ENCODE results near the gene LRRC4B. TPM values are rescaled to one million over a fixed set of nuclear protein-coding genes. Genes with fewer than 3 reads are reported as not detected.

The LRRC4B gene
- total and polyA plus RNA-seq, 2 experiments from 2014 or later, result 5.8 to 56.4 TPM

DNA sequence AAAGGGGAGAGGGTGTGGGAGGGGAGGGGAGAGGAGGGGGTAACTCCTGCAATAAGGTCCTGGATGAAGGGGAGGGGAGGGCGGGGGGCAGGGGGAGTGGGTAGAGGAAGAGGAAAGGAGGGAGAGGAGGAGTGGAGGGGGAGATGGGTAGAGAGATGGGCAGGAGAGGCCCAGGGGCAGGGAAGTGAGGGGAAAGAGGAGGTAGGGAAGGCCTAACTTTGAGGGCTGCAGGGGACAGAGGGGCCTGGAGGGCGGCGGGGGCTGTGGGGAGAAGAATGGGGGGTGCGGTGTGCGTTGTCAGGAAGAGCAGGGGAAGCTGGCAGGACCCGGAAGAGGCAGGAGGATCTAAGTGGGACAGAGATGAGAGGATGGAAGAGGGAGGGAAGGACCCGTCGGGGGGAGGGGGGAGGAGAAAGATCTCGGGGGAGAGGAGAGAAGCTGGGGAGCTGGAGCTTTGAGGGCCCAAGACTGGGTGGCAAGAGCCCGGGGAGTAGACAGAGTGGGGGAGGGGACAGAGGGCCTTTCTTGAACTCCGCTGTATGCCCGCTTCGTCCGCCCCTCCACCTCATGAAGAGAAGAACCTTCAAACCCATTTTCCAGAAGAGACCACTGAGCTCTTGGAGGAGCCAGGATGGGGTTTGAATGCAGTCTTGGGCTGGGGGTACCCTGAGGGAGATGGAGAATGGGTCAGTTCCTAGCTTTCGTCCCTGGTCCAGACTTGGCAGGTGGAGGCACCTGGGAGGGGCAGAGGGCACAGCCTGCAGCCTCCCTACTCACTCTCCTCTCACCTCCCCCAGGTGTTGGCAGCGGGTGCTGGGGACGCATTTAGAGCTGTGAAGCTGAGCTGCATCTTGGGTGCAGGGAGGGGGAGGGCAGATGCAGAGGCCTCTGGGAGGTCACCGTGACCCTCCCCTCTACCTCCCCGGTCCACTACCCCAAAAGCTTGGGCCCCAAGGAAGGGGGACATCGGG is 778 bp upstream of the LRRC4B start:
- Histone ChIP-seq H3K27me3 (peaks cover 42% of the 10 kb centered on the region), H3K36me3 (no peaks in the 10 kb centered on the region), H3K9me3 (ENCODE audit: low read depth) (no peaks in the 10 kb centered on the region), H3K4me3 (no peak overlapping the region), H3K27ac (no peak overlapping the region), H3K4me1 (ENCODE audit: low read depth) (peaks cover 15% of the 10 kb centered on the region)
- TF ChIP-seq, protein P1, sequence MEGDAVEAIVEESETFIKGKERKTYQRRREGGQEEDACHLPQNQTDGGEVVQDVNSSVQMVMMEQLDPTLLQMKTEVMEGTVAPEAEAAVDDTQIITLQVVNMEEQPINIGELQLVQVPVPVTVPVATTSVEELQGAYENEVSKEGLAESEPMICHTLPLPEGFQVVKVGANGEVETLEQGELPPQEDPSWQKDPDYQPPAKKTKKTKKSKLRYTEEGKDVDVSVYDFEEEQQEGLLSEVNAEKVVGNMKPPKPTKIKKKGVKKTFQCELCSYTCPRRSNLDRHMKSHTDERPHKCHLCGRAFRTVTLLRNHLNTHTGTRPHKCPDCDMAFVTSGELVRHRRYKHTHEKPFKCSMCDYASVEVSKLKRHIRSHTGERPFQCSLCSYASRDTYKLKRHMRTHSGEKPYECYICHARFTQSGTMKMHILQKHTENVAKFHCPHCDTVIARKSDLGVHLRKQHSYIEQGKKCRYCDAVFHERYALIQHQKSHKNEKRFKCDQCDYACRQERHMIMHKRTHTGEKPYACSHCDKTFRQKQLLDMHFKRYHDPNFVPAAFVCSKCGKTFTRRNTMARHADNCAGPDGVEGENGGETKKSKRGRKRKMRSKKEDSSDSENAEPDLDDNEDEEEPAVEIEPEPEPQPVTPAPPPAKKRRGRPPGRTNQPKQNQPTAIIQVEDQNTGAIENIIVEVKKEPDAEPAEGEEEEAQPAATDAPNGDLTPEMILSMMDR (IDR thresholded peaks at IDR 0.05; ENCODE audit: low read depth, low read length), result no peak
- no peak for DNase-seq (ENCODE audit: low read depth in 1 of 2, low spot score in 1 of 2)

GRCh38 chr19:50567052-50567841 is 988 bp downstream of the LRRC4B start:
- H3K4me1 ChIP-seq (ENCODE audit: low read depth), result peaks cover 15% of the 10 kb centered on the region
- DNase-seq (ENCODE audit: low read depth in 1 of 2, low spot score in 1 of 2), result no peak
- H3K36me3 ChIP-seq, result no peaks in the 10 kb centered on the region
- peak overlapping the region; percentile 95 for H3K4me3 ChIP-seq
- H3K27ac ChIP-seq, result no peak overlapping the region
- peaks cover 46% of the 10 kb centered on the region for H3K27me3 ChIP-seq
- H3K9me3 ChIP-seq (ENCODE audit: low read depth), result no peaks in the 10 kb centered on the region
- TF ChIP-seq, protein P1 (IDR thresholded peaks at IDR 0.05; ENCODE audit: low read depth, low read length), result no peak

DNA sequence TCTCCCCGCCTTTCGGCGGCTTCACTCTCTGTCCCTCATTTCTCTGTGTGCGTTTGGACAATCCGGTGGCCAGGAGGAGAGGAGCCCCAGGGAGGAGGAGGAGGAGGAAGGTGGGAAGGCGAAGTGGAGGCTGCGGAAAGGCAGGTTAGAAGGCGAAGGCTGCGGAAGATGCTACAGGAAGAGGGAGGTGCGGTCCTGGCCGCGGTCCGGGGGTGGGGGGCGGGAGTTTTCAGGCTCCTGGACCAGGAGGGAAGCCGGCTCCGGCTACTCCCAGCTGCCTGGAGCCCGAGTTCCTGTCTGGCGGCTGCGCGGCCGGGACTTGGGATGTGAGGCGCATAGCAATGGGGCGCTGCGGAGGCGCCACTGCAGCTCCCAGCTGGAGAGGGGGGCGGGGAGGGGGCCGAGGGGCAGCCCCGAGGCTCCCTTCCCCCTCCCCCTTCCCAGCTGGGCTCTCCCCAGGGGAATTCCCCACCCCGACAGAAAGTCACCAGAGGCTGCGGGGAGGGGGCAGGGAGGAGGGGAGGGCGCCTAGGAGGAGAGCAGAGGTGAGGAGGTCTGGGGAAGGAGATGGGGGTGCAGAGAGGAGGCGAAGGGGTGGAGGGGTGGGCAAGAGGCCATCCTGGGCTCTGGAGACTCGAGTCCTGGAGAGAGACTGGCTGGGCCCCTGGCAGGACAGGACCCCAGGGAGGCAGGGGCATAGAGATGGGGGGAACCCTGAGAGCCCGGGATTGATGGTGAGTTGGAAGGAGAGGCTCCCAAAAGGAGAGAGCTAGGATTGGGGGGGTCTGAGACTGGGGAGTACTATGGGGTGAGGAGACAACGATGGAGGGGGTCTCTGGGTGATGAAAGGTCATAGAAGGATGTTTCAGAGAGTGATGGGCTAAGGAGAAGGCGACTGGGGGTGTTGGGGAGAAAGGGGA is 2.0 kb downstream of the LRRC4B start:
- Histone ChIP-seq H3K9me3 (ENCODE audit: low read depth) (no peaks in the 10 kb centered on the region), H3K4me3 (peak overlapping the region; percentile 95), H3K36me3 (no peaks in the 10 kb centered on the region), H3K4me1 (ENCODE audit: low read depth) (peaks cover 20% of the 10 kb centered on the region), H3K27me3 (peaks cover 46% of the 10 kb centered on the region), H3K27ac (no peak overlapping the region)
- TF ChIP-seq, protein P1 (IDR thresholded peaks at IDR 0.05; ENCODE audit: low read depth, low read length), result no peak
- DNase-seq (ENCODE audit: low read depth in 1 of 2, low spot score in 1 of 2), result no peak

DNA sequence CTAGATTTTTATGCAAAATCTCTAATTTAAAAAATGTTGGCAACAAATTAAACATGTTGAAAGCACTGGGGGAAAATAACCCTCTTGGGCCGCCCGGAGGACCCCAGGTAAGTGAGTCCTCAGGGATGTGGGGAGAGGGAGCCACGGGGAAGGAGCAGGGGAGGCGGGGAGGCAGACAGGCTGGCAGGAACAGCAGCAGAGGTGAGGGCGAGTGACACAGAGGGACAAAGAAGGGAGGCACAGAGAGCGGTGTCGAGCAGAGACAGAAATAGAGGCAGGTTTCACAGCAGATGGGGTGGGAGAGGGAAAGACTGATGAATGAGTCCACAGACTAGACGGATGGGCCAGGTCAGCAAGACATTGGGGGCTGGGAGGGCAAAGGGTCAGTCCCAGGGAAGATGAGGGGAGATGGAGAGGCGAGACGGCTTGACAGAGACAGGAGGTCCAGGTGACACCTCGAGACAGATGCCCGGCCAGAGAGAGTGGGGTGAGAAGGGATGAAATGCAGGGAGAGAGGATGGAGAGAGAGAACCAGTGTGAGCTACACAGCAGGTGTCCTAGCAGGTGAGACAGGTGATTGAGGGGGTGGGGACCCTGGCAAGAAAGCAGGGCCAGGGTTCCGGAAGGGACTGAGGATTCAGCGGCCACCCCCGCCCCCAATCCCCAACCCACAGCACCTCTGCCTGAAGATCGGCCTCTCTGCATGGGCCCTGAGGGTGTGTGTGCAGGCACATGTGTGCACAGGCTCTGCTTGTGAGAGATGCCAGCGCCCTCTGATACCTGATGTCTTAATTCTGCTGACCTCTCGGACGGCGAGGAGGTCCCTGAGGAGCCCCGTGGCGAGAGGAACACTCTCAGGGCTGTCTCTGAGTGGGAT is 3.8 kb downstream of the LRRC4B start:
- Histone ChIP-seq H3K27me3 (peaks cover 42% of the 10 kb centered on the region), H3K27ac (no peak overlapping the region), H3K36me3 (no peaks in the 10 kb centered on the region), H3K9me3 (ENCODE audit: low read depth) (no peaks in the 10 kb centered on the region), H3K4me1 (ENCODE audit: low read depth) (peaks cover 34% of the 10 kb centered on the region), H3K4me3 (no peak overlapping the region)
- TF ChIP-seq, protein P1 (IDR thresholded peaks at IDR 0.05; ENCODE audit: low read depth, low read length), result no peak
- DNase-seq (ENCODE audit: low read depth in 1 of 2, low spot score in 1 of 2), result no peak

Data from cardiac muscle cell (in vitro differentiated cells and primary cell).